ENCODE measurements around the gene RASSF5.

GRCh38 chr1:206582537-206582936 lies 75.2 kb downstream of the RASSF5 start:
- TF ChIP-seq RAD51 (IDR thresholded peaks at IDR 0.05; ENCODE audit: borderline replicate concordance, low read depth): no peak
- TF ChIP-seq, protein P1, sequence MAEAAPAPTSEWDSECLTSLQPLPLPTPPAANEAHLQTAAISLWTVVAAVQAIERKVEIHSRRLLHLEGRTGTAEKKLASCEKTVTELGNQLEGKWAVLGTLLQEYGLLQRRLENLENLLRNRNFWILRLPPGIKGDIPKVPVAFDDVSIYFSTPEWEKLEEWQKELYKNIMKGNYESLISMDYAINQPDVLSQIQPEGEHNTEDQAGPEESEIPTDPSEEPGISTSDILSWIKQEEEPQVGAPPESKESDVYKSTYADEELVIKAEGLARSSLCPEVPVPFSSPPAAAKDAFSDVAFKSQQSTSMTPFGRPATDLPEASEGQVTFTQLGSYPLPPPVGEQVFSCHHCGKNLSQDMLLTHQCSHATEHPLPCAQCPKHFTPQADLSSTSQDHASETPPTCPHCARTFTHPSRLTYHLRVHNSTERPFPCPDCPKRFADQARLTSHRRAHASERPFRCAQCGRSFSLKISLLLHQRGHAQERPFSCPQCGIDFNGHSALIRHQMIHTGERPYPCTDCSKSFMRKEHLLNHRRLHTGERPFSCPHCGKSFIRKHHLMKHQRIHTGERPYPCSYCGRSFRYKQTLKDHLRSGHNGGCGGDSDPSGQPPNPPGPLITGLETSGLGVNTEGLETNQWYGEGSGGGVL (CRISPR knock-in tag; IDR thresholded peaks at IDR 0.05): no peak

Data from K562 (cell line).